DMS 273 (cell line): ENCODE data around the gene ULBP3.

Experiments
- DNase-seq: peaks from one replicate; lab custom pipeline; 2025; ENCODE audit not compliant: unreplicated experiment; lab: John Stamatoyannopoulos, UW

The ULBP3 gene

DNA sequence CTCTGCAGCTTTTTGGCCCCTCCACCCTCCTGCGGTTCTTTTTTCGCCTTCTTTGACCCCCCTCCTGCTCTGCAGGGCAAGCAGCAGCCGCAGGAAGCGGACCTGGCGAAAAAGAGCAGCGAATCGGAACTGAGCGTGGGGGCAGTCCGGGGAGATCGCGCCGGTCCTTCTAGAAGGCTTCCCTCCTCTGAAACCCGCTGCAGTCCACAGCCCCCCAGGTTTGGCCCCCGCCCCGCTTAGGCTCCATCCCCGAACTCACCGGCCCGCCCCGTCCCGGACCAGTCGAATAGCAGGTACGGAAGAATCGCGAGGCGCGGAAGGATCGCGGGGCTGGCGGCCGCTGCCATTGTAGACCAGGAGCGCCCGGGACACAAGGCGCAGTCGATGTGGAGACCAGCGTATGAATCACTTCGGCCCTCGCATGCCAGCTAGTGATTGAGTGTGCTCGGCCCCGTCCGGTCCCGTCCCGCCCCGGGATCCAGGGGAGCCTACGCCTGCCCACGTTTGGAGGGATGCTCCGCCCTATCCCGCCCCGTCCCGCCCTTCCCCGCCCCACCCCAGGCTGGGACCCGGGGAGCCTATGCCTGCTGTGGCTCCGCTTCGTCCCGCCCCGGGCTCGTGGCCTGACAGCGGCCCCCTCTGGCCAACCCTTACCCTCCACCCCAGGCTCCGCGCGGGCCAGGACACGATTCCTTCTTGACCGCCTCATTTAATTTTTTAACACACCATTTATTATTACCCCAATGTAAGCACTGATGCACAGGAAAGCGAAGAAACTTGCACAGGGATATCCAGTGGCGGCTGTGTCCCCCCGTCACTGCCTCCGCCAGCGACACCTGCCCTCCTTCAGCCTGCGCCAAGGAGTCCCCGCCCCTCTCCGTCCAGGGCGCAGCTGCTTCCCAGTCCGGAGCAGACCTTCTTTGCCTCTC, at the start of gene ULBP3:
ULBP3 (minus strand) TSS at position 402 of the 929 bp plus-strand sequence; CDS start at position 347, 55 bp downstream.
- DNase-seq = peak; percentile 95

DNA sequence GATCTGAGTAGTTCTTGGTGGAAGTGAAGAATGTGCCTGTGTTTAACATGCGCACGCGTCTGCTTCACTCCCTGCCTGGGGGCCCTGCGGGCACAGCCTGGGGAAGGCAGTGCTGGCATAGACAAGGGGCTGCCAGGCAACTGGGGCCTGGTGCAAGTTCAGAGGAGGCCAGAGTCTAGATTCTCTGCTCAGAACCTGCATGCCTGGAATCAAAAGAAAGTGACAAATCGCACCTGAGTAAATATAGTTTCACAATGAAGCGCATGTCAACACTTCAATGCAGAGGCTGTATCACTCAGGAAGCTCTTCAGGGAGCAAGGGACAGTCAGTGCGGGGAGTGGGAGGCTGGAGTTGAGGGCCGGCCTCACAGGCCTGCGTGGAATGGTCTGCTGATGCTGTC, 49.7 kb upstream of the ULBP3 start:
- DNase-seq = no peak

DNA sequence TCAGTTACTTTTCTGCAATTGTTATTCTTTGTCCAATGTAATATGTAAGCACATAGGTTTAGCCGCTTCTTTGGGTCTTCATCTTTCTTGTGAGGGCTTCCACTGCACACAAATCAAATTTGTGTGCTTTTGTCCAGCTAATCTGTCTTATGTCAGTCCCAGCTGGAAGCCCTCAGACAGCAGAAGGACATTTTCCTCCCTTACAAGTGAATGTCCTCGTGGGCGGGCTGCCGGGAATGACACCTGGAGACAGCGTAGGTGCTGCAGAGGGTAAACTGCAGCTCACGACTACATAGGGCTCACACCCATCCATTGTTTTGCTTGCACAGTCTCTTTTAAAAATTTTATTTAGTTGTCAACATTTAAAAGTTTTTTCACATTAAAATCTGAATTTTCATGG, 49.3 kb upstream of the ULBP3 start:
- DNase-seq = no peak

DNA sequence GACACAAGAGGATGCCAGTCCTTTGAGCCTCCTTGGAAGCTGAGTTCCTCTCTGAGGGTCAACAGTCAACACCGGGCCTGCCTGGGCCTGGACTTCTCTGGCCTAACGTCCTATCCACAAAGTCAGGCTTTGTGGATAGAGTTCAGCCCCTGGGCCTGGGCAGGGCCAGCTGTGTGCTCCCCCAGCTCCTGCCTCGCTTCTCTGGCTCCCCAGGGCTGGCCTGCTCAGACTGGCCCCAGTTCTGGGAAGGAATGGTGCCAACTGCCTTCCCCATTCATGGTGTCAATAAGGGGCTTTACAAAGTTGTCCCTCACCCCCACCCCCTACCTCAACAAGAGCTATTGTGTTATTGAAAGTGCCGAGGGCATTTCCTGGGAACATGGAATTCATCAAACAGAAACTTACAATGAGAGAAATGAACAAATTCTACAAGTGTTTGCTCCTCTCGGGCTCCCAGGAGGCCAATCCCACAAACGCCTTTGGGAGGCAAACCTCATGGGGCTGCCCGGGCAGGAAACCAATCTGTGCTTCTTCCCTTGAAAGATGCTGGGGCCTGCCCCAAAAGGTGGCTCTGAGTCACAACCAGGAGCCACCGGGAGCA, 47.4 kb upstream of the ULBP3 start:
- no peak for DNase-seq

DNA sequence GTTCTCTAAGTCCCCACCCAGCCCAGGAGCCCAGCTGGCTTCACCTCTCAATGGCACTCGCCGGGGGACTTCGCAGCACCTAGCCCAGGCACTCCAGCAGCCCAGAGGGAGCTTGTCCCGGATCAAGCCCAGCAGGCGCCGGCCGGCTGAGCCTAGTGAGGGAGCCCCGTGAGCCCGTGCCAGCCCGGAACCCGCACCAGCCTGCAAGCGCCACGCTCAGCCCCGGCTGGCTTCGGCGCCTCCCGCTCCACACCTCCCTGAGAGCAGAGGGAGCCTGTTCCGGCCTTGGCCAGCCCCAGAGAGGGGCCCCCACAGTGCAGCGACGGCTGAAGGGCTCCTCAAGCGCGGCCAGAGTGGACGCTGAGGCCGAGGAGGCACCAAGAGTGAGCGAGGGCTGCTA, 46.8 kb upstream of the ULBP3 start:
- no peak for DNase-seq

- no peak for DNase-seq
These were observed 43.3 kb upstream of the ULBP3 start for GRCh38 chr6:150112233-150112632.

GRCh38 chr6:150102750-150103270, 33.9 kb upstream of the ULBP3 start:
- DNase-seq = no peak

GRCh38 chr6:150100745-150101144, 31.8 kb upstream of the ULBP3 start:
- no peak for DNase-seq

- DNase-seq = no peak
These were observed 31.0 kb upstream of the ULBP3 start for GRCh38 chr6:150099953-150100352.

DNA sequence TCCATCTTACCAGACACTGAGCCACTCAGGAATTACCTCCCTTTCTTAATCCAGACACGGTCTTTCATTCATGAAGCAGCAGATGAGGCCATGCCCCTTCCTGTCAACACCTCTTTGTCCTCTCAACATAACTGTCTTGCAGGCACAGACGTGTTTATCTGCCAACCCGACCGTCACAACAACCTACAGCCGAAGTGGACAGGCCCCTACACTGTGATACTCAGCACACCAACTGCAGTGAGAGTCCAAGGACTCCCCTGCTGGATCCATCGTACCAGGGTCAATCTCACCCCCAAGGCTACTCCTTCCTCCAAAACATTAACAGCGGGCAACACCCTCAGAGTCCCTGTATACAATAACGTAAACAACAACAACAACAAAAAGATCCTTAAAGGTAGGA, 30.6 kb upstream of the ULBP3 start:
- DNase-seq = no peak

DNA sequence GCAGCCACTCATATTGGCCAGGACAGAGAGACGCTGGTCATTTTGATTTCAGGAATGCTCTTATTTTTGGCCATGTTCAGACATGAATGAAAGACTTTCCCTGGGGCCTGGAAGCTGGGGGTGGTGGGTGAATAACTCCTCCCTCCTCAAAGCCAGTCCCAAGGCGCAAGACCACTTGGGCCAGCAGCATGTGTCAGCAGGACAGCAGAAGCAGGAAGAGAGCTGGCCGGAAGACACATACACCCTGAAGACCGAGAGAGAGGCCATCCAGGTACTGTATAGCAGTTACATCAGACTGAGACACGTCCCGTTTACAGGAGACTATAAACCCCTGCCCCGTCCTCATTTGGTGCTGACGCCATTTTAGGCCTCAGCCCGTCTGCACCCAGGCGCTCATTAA, 29.2 kb upstream of the ULBP3 start:
- no peak for DNase-seq

DNA sequence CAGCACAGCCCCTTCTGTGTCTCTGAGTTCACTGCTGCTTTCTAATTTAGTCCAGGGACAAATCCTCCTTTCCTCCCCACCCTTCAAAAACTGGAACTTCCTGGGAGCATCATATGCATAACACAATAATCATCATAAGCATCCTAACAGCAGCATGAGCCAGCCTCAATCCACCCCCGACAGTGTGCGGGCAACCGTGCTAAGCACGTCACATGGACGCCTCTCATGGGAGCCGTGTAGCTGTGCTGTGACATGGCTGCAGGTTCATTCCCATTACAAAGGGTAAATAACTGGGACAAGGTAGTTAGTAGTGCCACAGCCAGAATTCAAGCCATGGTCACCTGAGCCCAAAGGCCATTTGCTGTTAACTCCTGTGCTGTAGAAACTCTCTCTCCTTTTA, 24.5 kb upstream of the ULBP3 start:
- no peak for DNase-seq

DNA sequence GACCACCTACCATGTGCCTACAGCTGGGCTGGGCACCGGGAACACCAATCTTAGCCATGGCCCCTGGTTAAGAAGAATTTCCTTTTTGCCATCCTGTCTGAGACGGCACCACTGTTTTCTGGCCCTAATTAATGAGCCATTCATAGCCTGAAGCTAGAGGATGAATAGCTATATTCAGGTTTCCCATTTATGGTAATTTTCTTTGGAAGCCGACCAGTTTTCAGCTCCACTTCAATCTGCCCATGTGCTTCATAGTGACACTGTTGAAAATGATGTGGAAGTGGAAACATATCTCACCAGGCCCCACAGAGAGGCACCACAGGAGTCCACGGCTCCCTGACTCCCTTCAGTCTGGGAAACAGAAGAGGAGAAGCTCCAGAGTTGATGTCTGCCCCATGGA, 22.6 kb upstream of the ULBP3 start:
- DNase-seq = no peak

DNA sequence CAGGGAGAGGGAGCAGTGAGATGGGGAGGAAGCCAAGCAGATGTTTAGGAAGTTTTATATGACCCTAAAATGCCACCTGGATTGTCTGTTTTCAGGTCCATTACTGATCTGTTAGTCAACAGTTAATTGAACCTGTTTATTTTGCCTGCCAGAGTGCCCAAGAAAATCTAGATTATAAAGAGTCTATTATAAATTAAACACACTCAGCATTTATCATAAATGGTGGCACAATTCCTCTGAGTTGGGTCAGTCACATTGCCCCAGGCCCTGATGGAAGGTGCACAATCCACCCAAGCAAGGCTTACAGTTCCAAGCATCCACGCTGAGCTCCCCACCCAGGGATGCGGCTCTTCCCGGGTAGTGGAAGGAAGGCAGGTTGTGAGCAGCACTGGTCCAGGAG, 21.4 kb upstream of the ULBP3 start:
- DNase-seq = no peak

DNA sequence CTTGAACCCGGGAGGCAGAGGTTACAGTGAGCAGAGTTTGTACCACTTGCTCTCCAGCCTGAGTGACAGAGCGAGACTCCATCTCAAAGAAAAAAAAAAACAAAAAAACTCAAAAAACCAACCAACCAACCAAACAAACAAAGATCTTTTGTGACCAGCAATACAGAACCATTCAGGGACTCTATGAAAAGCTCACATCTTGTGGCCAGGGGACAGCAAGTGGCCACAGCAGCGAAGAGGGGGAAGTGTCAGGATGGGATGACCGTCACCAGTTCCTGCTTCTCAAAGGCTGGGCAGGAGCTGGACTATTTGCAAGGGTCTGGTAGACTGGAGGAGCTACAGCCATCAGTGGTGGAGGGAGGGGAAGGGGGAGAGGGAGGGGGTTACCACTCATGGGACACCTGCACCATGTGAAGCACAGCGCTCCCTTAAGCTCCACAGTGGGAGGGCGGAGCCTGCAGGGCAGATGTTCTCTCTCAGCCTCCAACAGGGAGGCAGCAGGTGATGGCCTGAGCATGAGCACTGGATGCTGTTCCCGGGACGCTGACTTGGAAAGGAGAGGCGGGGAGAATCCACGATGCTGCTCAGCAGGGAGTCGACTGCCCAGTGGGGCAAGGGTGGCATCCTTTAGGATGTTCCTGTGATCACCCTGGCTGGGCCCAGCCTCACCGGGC, 19.7 kb upstream of the ULBP3 start:
- no peak for DNase-seq

DNA sequence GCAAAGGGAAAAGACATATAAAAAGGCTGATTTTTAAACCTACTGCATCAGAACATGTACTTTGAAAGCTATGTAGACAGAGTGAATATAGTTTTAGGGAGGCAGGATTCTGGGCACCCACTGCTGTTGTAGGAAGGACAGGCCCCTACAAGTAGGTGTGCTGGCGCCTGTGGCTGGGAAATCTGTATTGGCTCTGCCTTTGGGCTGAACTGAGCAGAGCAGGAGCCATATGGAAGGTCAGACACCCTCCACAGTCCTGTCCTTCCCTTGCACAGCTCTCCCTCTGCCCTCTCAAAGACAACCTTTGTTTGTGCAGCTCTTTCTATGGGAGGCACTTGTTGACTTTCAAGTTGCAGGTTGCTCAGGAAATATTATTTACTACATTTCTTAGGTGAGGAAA, 18.4 kb upstream of the ULBP3 start:
- no peak for DNase-seq

DNA sequence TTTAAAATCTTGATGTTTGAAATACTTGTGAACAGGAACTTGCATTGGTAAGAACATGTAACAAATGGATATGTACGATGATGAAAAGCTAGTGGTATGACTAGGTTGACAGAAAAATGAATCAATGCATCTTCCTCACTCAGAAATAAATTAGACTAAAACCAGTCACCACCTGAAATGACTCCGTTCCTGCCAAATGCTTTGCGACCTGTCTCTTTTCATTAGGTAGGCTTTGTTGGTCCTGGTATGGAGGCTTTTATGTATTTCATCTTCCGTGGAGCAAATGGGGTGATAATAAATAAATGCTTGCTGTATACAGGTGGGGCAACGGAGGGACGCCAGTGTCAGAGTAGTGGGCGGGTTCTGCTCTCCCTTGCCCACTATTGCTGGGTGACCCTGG, 17.1 kb upstream of the ULBP3 start:
- no peak for DNase-seq

DNA sequence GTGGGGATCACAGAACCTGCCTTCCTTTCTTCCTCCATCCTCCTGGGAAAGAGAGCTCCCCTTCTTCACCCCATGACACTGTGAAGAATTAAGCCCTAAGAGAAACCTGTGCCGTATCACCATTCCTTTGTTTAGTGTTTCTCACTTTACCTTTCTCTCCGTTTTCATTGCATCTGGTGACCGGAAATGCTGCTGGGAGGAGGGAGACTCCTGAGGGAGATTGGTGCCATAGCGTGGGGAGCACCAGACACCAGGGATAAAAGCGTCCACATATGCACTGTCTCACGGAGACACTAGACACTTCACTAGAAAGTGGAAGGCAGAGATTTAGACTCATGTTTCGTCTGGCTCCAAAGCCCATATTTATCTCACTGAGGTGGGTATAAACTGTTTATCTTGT, 15.5 kb upstream of the ULBP3 start:
- no peak for DNase-seq

GRCh38 chr6:150083839-150084238, 14.9 kb upstream of the ULBP3 start:
- DNase-seq = no peak

DNA sequence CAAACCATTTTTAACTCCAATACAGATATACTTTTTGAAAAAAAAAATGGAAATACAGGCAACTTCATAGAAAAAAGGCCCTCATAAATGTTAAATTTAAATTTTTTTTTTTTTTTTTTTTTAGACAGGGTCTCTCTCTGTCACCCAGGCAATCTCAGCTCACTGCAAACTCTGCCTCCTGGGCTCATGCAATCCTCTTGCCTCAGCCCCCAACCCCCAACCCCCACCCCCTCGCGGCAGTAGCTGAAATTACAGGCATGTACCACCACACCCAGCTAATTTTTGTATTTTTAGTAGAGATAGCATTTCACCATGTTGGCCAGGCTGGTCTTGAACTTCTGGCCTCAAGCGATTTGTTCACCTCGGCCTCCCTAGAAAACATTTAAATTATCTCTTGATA, 12.8 kb upstream of the ULBP3 start:
- no peak for DNase-seq

GRCh38 chr6:150079604-150080003, 10.7 kb upstream of the ULBP3 start:
- peak; percentile 73 for DNase-seq

DNA sequence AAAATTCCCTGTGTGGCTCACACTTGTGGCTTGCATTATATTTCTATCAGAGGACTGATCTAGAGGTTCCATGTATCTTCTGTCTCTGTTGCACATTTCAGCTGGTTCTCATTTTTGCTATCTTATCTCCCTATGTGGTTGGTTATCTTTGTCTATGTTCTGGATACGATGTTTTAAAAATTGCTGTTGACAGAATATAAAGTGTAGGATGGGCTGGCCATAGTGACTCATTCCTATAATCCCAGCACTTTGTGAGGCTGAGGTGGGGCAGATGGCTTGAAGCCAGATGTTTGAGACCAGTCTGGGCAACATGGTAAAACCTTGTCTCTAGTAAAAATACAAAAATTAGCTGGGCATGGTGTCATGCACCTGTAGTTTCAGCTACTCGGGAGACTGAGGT, 9.9 kb upstream of the ULBP3 start:
- DNase-seq = peak; percentile 13
